Choroid plexus epithelial cell (primary cell): ENCODE measurements around the gene GPRC5D.

ENCODE experiments used
- DNase-seq: peaks from one replicate; pipeline ENCODE4 v3.0.0-alpha.2; 2010; ENCODE audit warnings: low read depth
- H3K4me3 ChIP-seq: 2 replicates; pipeline ENCODE4 v1.5.1; 2011; ENCODE audit warnings: low read depth, mild to moderate bottlenecking, control low read depth, low read length, moderate library complexity
- TF ChIP-seq, protein P1 (sequence below): conservative IDR thresholded peaks from 2 replicates; pipeline ENCODE4 v1.5.1; 2011; ENCODE audit warnings: low read depth, mild to moderate bottlenecking, control low read depth, inconsistent platforms, low read length, moderate library complexity

The GPRC5D gene

GRCh38 chr12:12952036-12952435, at the start of gene GPRC5D:
TSS of gene GPRC5D (minus strand) at chr12:12952170. CDS start at chr12:12950384, 1,786 bp downstream.
- no peak within 1 kb of the TSS for H3K4me3 ChIP-seq
- no peak for DNase-seq
- TF ChIP-seq, protein P1, sequence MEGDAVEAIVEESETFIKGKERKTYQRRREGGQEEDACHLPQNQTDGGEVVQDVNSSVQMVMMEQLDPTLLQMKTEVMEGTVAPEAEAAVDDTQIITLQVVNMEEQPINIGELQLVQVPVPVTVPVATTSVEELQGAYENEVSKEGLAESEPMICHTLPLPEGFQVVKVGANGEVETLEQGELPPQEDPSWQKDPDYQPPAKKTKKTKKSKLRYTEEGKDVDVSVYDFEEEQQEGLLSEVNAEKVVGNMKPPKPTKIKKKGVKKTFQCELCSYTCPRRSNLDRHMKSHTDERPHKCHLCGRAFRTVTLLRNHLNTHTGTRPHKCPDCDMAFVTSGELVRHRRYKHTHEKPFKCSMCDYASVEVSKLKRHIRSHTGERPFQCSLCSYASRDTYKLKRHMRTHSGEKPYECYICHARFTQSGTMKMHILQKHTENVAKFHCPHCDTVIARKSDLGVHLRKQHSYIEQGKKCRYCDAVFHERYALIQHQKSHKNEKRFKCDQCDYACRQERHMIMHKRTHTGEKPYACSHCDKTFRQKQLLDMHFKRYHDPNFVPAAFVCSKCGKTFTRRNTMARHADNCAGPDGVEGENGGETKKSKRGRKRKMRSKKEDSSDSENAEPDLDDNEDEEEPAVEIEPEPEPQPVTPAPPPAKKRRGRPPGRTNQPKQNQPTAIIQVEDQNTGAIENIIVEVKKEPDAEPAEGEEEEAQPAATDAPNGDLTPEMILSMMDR = no peak

DNA sequence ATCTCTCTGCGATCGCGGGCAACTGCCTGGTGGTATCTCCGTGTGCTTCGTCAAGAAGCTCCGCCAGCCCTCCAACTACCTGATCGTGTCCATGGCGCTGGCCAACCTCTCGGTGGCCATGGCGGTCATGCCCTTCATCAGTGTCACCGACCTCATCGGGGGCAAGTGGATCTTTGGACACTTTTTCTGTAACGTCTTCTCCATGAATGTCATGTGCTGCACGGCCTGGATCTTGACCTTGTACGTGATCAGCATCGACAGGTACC, 49.7 kb upstream of the GPRC5D start:
- peak overlapping the region; percentile 75 for H3K4me3 ChIP-seq
- TF ChIP-seq, protein P1 = no peak
- no peak for DNase-seq

DNA sequence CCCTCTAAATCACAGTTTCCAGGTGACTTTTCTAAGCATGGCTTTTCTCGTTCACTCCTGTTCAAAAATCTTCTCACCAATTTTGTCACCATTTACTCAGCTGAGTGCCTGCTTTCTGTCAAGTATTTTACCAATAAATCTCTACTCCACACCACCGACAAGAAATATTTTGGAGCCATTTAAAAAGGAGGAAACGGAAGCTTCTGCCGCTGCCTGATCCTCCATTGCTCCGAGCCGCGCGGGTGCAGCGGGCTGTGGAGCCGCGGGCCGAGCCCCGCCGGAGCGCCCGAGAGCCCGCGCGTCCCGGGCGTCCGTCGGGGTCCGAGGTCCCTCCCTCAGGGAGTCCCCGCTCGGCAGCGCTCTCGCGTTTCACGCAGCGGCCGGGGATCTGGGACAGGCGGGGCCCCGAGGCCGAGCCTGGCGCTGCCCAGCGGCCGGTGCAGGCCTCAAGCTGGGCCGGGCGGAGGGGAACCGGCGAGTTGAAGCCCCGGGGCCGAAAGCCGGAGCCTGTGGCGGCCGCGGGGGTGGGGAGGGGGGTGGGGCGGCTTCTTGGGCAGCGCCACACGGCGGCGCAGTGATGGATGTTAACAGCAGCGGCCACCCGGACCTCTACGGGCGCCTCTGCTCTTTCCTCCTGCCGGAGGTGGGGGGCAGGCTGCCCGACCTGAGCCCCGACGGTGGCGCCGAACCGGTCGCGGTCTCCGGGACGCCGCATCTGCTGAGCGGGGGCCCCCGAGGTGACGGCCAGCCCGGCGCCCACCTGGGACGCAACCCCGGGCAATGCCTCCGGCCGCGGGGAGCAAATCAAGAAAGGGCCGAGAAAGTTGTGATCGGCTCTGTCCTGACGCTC, 49.2 kb upstream of the GPRC5D start:
- peak overlapping the region; percentile 75 for H3K4me3 ChIP-seq
- DNase-seq = peak; percentile 62
- TF ChIP-seq, protein P1 = peak; percentile 47

GRCh38 chr12:13000616-13000924, 48.6 kb upstream of the GPRC5D start:
- TF ChIP-seq, protein P1 = no peak
- DNase-seq = no peak
- peak overlapping the region; percentile 75 for H3K4me3 ChIP-seq

GRCh38 chr12:12999959-13000615, 48.1 kb upstream of the GPRC5D start, which contains the start of gene HEBP1:
TSS of gene HEBP1 (minus strand) at chr12:13000265. CDS start at chr12:13000114, 151 bp downstream.
- H3K4me3 ChIP-seq = peak within 1 kb of the TSS; percentile 75
- DNase-seq = peak; percentile 93
- TF ChIP-seq, protein P1 = no peak

DNA sequence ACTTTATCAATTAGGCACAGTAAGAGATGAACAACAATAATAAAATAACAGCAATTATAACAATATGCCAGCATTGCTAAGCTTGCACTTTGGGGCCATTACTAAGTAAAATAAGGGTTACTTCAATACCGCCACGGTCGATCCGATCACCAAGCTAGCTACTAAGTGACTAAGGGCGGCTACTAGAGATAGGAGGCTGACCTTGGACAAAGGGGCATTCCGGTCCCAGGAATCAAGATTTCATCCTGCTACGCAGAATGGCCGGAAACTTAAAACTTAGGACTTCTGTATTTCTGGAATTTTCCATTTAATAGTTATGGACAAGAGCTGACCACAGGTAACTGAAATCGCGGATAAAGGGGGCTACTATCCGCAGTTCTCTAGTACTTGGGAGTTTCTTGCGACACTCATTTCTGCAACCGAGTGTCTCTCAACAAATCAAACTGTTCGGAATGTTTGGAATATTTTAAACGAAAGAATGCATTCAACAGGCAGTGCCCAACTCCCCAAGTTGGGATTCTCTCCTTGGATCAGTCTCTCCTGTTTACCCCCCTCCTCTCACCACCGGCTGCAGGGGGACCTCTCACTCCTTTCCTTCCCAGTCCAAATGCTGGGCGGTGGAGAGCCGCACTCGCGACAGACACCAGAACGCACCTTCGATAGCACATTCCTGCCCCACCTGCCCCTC, 47.4 kb upstream of the GPRC5D start:
- H3K4me3 ChIP-seq = peak overlapping the region; percentile 75
- no peak for DNase-seq
- TF ChIP-seq, protein P1 = no peak
